MM.1S (cell line): ENCODE data around the gene ARHGAP35.

ENCODE experiments used
- DNase-seq: peaks from one replicate; pipeline ENCODE4 v3.0.0-alpha.2; 2015
- H2AFZ ChIP-seq: fragments of 300-600 bp; sonication (generic); 2 replicates; pipeline ENCODE4 v1.6.0; 2016; ENCODE audit warnings: antibody characterized with exemption, low read length
- H3F3A ChIP-seq: fragments of 300-600 bp; sonication (generic); 2 replicates; pipeline ENCODE4 v1.6.1; 2016; ENCODE audit warnings: mild to moderate bottlenecking, antibody characterized with exemption, low read length, moderate library complexity, mixed read lengths; ENCODE audit not compliant: insufficient read depth
- H3K27ac ChIP-seq: fragments of 300-600 bp; sonication (generic); 2 replicates; pipeline ENCODE4 v1.5.1; 2016; ENCODE audit warnings: mild to moderate bottlenecking, low read length
- H3K27me3 ChIP-seq: fragments of 300-600 bp; sonication (generic); replicated peaks from 2 replicates; pipeline ENCODE4 v1.6.0; 2016; ENCODE audit warnings: low read length; ENCODE audit not compliant: insufficient read depth
- H3K36me3 ChIP-seq: fragments of 300-600 bp; sonication (generic); replicated peaks from 2 replicates; pipeline ENCODE4 v1.6.1; 2016; ENCODE audit warnings: mild to moderate bottlenecking, low read length, mixed read lengths; ENCODE audit not compliant: insufficient read depth
- H3K4me1 ChIP-seq: fragments of 300-600 bp; sonication (generic); 2 replicates; pipeline ENCODE4 v1.6.1; 2016; ENCODE audit warnings: low read length, mixed read lengths
- H3K4me2 ChIP-seq: fragments of 300-600 bp; sonication (generic); 2 replicates; pipeline ENCODE4 v1.6.0; 2016; ENCODE audit warnings: low read depth, low read length
- H3K4me3 ChIP-seq: fragments of 300-600 bp; sonication (generic); 2 replicates; pipeline ENCODE4 v1.5.1; 2016; ENCODE audit warnings: low read length, mixed read lengths
- H3K79me2 ChIP-seq: fragments of 300-600 bp; sonication (generic); 2 replicates; pipeline ENCODE4 v1.6.1; 2016; ENCODE audit warnings: mixed run types, low read length, mixed read lengths
- H3K9ac ChIP-seq: fragments of 300-600 bp; sonication (generic); 2 replicates; pipeline ENCODE4 v1.6.1; 2016; ENCODE audit warnings: low read length, mixed read lengths
- H3K9me2 ChIP-seq: fragments of 300-600 bp; sonication (generic); replicated peaks from 2 replicates; pipeline ENCODE4 v1.6.1; 2016; ENCODE audit warnings: mild to moderate bottlenecking, low read length, mixed read lengths; ENCODE audit not compliant: insufficient read depth
- H3K9me3 ChIP-seq: fragments of 300-600 bp; sonication (generic); replicated peaks from 2 replicates; pipeline ENCODE4 v1.6.1; 2016; ENCODE audit warnings: mild to moderate bottlenecking, low read length, mixed read lengths; ENCODE audit not compliant: insufficient read depth
- H4K20me1 ChIP-seq: fragments of 300-600 bp; sonication (generic); 2 replicates; pipeline ENCODE4 v1.6.1; 2016; ENCODE audit warnings: mild to moderate bottlenecking, low read length, moderate library complexity, mixed read lengths; ENCODE audit not compliant: insufficient read depth
- CTCF ChIP-seq: fragments of 300-600 bp; sonication (generic); IDR thresholded peaks from 2 replicates; pipeline ENCODE4 v1.5.1; 2016; ENCODE audit warnings: antibody characterized with exemption, low read length, mixed read lengths
- EZH2 ChIP-seq: fragments of 300-600 bp; sonication (generic); optimal IDR thresholded peaks from 2 replicates; pipeline ENCODE3; 2017; ENCODE audit warnings: low read depth, mild to moderate bottlenecking, antibody characterized with exemption, low read length, mixed read lengths
- EZH2phosphoT487 ChIP-seq: fragments of 300-600 bp; sonication (generic); IDR thresholded peaks from 2 replicates; pipeline ENCODE4 v1.6.1; 2018; ENCODE audit warnings: antibody characterized with exemption, low read length

Gene ARHGAP35

GRCh38 chr19:46904114-46905060 is 43.6 kb downstream of the ARHGAP35 start:
- Histone ChIP-seq H3K36me3 (no peaks in the 10 kb centered on the region), H3K27ac (no peak overlapping the region), H3K79me2 (peaks cover 16% of the 10 kb centered on the region; the same call in 1 of the 2 replicates), H3F3A (no peaks in the 10 kb centered on the region), H3K4me2 (no peak overlapping the region), H3K9me3 (no peaks in the 10 kb centered on the region), H3K27me3 (no peaks in the 10 kb centered on the region), H3K4me1 (no peaks in the 10 kb centered on the region), H3K9me2 (no peaks in the 10 kb centered on the region), H4K20me1 (no peaks in the 10 kb centered on the region), H3K9ac (no peak overlapping the region), H3K4me3 (no peak overlapping the region), H2AFZ (no peak overlapping the region)
- DNase-seq, result no peak
- TF ChIP-seq EZH2phosphoT487, result no peak
- TF ChIP-seq EZH2, result no peak

DNA sequence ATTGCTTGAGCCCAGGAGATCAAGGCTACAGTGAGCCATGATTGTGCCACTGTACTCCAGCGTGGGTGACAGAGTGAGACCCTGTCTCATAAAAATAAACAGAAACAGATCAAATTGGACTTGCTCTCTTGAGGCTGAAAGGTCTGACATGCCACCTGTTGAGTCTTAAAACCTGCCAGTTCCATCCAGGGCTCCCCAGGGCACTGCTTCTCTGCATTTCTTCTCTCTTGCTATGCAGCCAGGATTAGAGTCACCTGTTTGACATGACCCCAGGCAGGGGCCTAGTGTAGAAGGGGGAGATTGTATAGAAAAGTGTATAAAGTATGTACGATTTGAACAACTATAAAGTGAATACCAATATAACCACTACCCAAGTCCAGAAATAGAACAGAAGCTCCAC is 45.4 kb downstream of the ARHGAP35 start:
- no peaks in the 10 kb centered on the region for H3K9me2 ChIP-seq
- H3K4me3 ChIP-seq, result no peak overlapping the region
- H2AFZ ChIP-seq, result no peak overlapping the region
- no peak overlapping the region for H3K27ac ChIP-seq
- no peak for DNase-seq
- H3K36me3 ChIP-seq, result no peaks in the 10 kb centered on the region
- H3K9me3 ChIP-seq, result no peaks in the 10 kb centered on the region
- H3K4me2 ChIP-seq, result no peak overlapping the region
- TF ChIP-seq EZH2, result no peak
- no peak for TF ChIP-seq EZH2phosphoT487
- TF ChIP-seq CTCF, result no peak
- no peaks in the 10 kb centered on the region for H3K4me1 ChIP-seq
- H3K9ac ChIP-seq, result no peak overlapping the region
- H3K27me3 ChIP-seq, result no peaks in the 10 kb centered on the region
- 0 out of 2 replicates have a peak, but pooled peaks cover 10% of the 10 kb centered on the region for H3K79me2 ChIP-seq
- no peaks in the 10 kb centered on the region for H3F3A ChIP-seq
- H4K20me1 ChIP-seq, result 0 out of 2 replicates have a peak, but pooled peaks cover 3% of the 10 kb centered on the region

GRCh38 chr19:46907880-46908279 is 47.1 kb downstream of the ARHGAP35 start:
- H4K20me1 ChIP-seq, result 0 out of 2 replicates have a peak, but pooled peaks cover 3% of the 10 kb centered on the region
- DNase-seq, result no peak
- H3K9ac ChIP-seq, result no peak overlapping the region
- H2AFZ ChIP-seq, result no peak overlapping the region
- H3K9me2 ChIP-seq, result no peaks in the 10 kb centered on the region
- H3K27ac ChIP-seq, result no peak overlapping the region
- no peaks in the 10 kb centered on the region for H3K27me3 ChIP-seq
- no peaks in the 10 kb centered on the region for H3K4me1 ChIP-seq
- no peak overlapping the region for H3K4me2 ChIP-seq
- no peaks in the 10 kb centered on the region for H3K9me3 ChIP-seq
- no peak overlapping the region for H3K4me3 ChIP-seq
- no peaks in the 10 kb centered on the region for H3K36me3 ChIP-seq
- H3K79me2 ChIP-seq, result peaks cover 17% of the 10 kb centered on the region
- no peak for TF ChIP-seq EZH2phosphoT487
- TF ChIP-seq CTCF, result no peak
- TF ChIP-seq EZH2, result no peak
- no peaks in the 10 kb centered on the region for H3F3A ChIP-seq

- H3K4me3 ChIP-seq, result no peak overlapping the region
- H3K9me3 ChIP-seq, result no peaks in the 10 kb centered on the region
- H3K27me3 ChIP-seq, result no peaks in the 10 kb centered on the region; the same call in 1 of the 2 replicates
- DNase-seq, result no peak
- H3K4me1 ChIP-seq, result no peaks in the 10 kb centered on the region
- no peak overlapping the region for H3K27ac ChIP-seq
- H2AFZ ChIP-seq, result no peak overlapping the region
- no peak overlapping the region for H3K4me2 ChIP-seq
- H3K79me2 ChIP-seq, result peaks cover 25% of the 10 kb centered on the region
- H3K9me2 ChIP-seq, result no peaks in the 10 kb centered on the region
- no peaks in the 10 kb centered on the region for H3K36me3 ChIP-seq
- H3K9ac ChIP-seq, result no peak overlapping the region
- 0 out of 2 replicates have a peak, but pooled peaks cover 3% of the 10 kb centered on the region for H4K20me1 ChIP-seq
- H3F3A ChIP-seq, result no peaks in the 10 kb centered on the region
- TF ChIP-seq EZH2phosphoT487 (no peak), EZH2 (no peak), CTCF (no peak)
Observed at GRCh38 chr19:46909356-46909755, 48.6 kb downstream of the ARHGAP35 start.
